CD14-positive monocyte (primary cell): Measurements from ENCODE around the gene OR6C1. TPM values are rescaled to one million over a fixed set of nuclear protein-coding genes. Genes with fewer than 3 reads are reported as not detected.

ENCODE experiments used
- DNase-seq, 3 donors: peaks; one replicate each; pipeline ENCODE4 v3.0.0-alpha.2; 2011 to 2022
- H2AFZ ChIP-seq: 2 replicates; pipeline ENCODE4 v1.6.0; 2012; ENCODE audit warnings: mild to moderate bottlenecking, low read depth, low read length, inconsistent platforms; ENCODE audit not compliant: insufficient read depth, poor library complexity, severe bottlenecking
- H3K27ac ChIP-seq, 2 donors: 1 replicate in 1 of 2; 2 replicates in 1 of 2; pipeline ENCODE4 v1.5.1; 2012 to 2013; ENCODE audit warnings: low read length in 2 of 2, control low read depth in 1 of 2, inconsistent platforms in 1 of 2, low read depth in 1 of 2, mild to moderate bottlenecking in 1 of 2
- H3K27me3 ChIP-seq, 2 donors: one replicate each; pipeline versions ENCODE4 v1.6.0 to v1.6.1; 2011 to 2013; ENCODE audit warnings: low read length in 2 of 2; ENCODE audit not compliant: control insufficient read depth in 2 of 2, insufficient read depth in 2 of 2
- H3K36me3 ChIP-seq, 2 donors: replicated peaks in 1 of 2; 1 replicate in 1 of 2; 2 replicates in 1 of 2; pipeline versions ENCODE4 v1.5.1 to v1.6.1; 2012 to 2013; ENCODE audit warnings: low read length in 2 of 2, control low read depth in 1 of 2, inconsistent platforms in 1 of 2, mild to moderate bottlenecking in 1 of 2; ENCODE audit not compliant: insufficient read depth in 2 of 2, control insufficient read depth in 1 of 2
- H3K4me1 ChIP-seq, 2 donors: 1 replicate in 1 of 2; 2 replicates in 1 of 2; pipeline versions ENCODE4 v1.5.1 to v1.6.1; 2012 to 2013; ENCODE audit warnings: low read length in 2 of 2, control low read depth in 1 of 2, inconsistent platforms in 1 of 2, mild to moderate bottlenecking in 1 of 2, moderate library complexity in 1 of 2; ENCODE audit not compliant: insufficient read depth in 2 of 2, control insufficient read depth in 1 of 2
- H3K4me2 ChIP-seq: replicated peaks from 2 replicates; pipeline ENCODE3; 2012; ENCODE audit warnings: low read length, moderate library complexity, mild to moderate bottlenecking; ENCODE audit not compliant: poor library complexity, severe bottlenecking; ENCODE audit errors: extremely low read depth
- H3K4me3 ChIP-seq, 3 experiments: fragments of 200-600 bp in 1 of 3; sonication (generic) in 1 of 3; replicated peaks in 1 of 3; 1 replicate in 2 of 3; 2 replicates in 1 of 3; pipeline ENCODE4 v1.5.1; 2011 to 2013; ENCODE audit warnings: low read length in 3 of 3, mild to moderate bottlenecking in 3 of 3, control low read depth in 2 of 3, low read depth in 2 of 3, inconsistent platforms in 1 of 3, moderate library complexity in 1 of 3
- H3K79me2 ChIP-seq: 2 replicates; pipeline ENCODE4 v1.6.0; 2012; ENCODE audit warnings: mild to moderate bottlenecking, control low read depth, inconsistent platforms, low read length, moderate library complexity; ENCODE audit not compliant: insufficient read depth
- H3K9ac ChIP-seq: 2 replicates; pipeline ENCODE4 v1.6.0; 2017; ENCODE audit warnings: low read length, mild to moderate bottlenecking; ENCODE audit not compliant: insufficient read depth, poor library complexity, severe bottlenecking
- H3K9me3 ChIP-seq, 2 donors: replicated peaks in 1 of 2; 1 replicate in 1 of 2; 2 replicates in 1 of 2; pipeline versions ENCODE4 v1.5.1 to v1.6.1; 2012 to 2013; ENCODE audit warnings: low read length in 2 of 2, control low read depth in 1 of 2; ENCODE audit not compliant: control insufficient read depth in 1 of 2, insufficient read depth in 1 of 2
- H4K20me1 ChIP-seq: 2 replicates; pipeline ENCODE4 v1.6.0; 2012; ENCODE audit warnings: mild to moderate bottlenecking, low read length, control low read depth, moderate library complexity; ENCODE audit not compliant: insufficient read depth
- H3K27ac Mint-ChIP-seq, 7 donors: one replicate each; pipeline ENCODE4 v1.8.0; 2020; ENCODE audit warnings: mild to moderate bottlenecking in 7 of 7, mixed read lengths in 7 of 7, moderate library complexity in 6 of 7, inconsistent platforms in 2 of 7
- H3K27me3 Mint-ChIP-seq, 3 donors: one replicate each; pipeline ENCODE4 v1.8.0; 2021 to 2022; ENCODE audit warnings: low read depth in 3 of 3, mild to moderate bottlenecking in 3 of 3, mixed read lengths in 3 of 3, moderate library complexity in 3 of 3, inconsistent platforms in 1 of 3
- H3K36me3 Mint-ChIP-seq, 2 donors: one replicate each; pipeline ENCODE4 v1.8.0; 2020; ENCODE audit warnings: mixed read lengths in 2 of 2, inconsistent platforms in 1 of 2, mild to moderate bottlenecking in 1 of 2
- H3K4me1 Mint-ChIP-seq: one replicate; pipeline ENCODE4 v1.8.0; 2020; ENCODE audit warnings: mild to moderate bottlenecking, mixed read lengths
- H3K4me3 Mint-ChIP-seq, 2 donors: one replicate each; pipeline ENCODE4 v1.8.0; 2020; ENCODE audit warnings: mild to moderate bottlenecking in 2 of 2, mixed read lengths in 2 of 2, moderate library complexity in 1 of 2
- H3K9me3 Mint-ChIP-seq, 7 donors: one replicate each; pipeline ENCODE4 v1.8.0; 2020 to 2022; ENCODE audit warnings: mixed read lengths in 7 of 7, mild to moderate bottlenecking in 6 of 7, moderate library complexity in 6 of 7, inconsistent platforms in 2 of 7
- WGBS: methylation state at CpG from one replicate; pipeline ENCODE4 v1.1.5; 2013; ENCODE audit warnings: missing lambda C conversion rate; ENCODE audit not compliant: insufficient coverage; 5-methylcytosine and 5-hydroxymethylcytosine counted together
- intact Hi-C, 2 donors: fragments of 100-400 bp; cut with micrococcal nuclease; formaldehyde crosslinking; loops; one replicate each; pipeline versions ENCODE4 v1.15.0 to v1.15.1; 2023
- polyA minus RNA-seq: library from RNA; depleted of rRNA, polyadenylated mRNA; stranded (reverse); fragments of >200 nt; gene quantifications from 2 replicates; pipeline ENCODE4 v1.2.3, GENCODE V29; 2012
- polyA plus RNA-seq, 3 donors: library from polyadenylated mRNA; depleted of rRNA in 1 of 3; unstranded in 2 of 3; stranded (reverse) in 1 of 3; fragments of 300-500 nt in 2 of 3; fragments of >200 nt in 1 of 3; fragmentation: Illumina TruSeq in 2 of 3; gene quantifications; 1 replicate in 2 of 3; 2 replicates in 1 of 3; pipeline ENCODE4 v1.2.3, GENCODE V29; 2012 to 2021
- total RNA-seq, 12 experiments: library from RNA in 1 of 12; stranded (reverse) in 1 of 12; fragments of 120-200 nt in 1 of 12; gene quantifications; one replicate each; pipeline ENCODE4 v1.2.4 and lab custom pipeline; 2013 to 2026; ENCODE audit warnings: mixed read lengths in 6 of 12, inconsistent platforms in 1 of 12
- TF ChIP-seq, protein P1 (sequence below): fragments of 200-600 bp; IDR thresholded peaks from one replicate; pipeline ENCODE4 v1.8.0; 2022; ENCODE audit warnings: antibody characterized with exemption, mild to moderate bottlenecking

OR6C1 gene
- not detected for total RNA-seq (2013)
- polyA plus RNA-seq (not detected), polyA minus RNA-seq (not detected in 2 replicates), total RNA-seq (lab: John Stamatoyannopoulos, UW) (0 to 0.45 (median 0) reads per million in 11 experiments)

DNA sequence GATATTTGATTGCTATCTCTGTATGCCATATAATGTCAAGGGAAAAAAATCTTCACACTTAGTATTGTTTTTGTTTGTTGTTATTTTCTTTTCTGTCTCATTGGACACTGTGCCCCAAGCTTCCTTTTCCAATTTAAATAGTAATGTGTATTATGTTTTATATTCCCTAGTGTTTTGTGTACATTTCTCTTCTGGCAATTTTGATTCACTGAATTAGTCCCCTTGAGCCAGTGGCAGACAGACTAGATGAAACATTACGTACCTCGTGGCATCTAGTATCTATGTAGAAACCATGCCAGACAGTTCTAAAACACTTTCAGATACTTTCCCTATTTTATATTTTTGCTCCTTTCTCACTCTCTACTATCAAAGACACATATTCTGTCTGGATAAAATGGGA lies at the start of gene OR6C1:
Gene OR6C1 (plus strand): TSS at position 301 of the 400 bp plus-strand sequence. CDS start 6,257 bp downstream, outside the sequence.
- Histone ChIP-seq H3K36me3 (no peaks in the 10 kb centered on the region), H4K20me1 (no peaks in the 10 kb centered on the region), H3K79me2 (no peaks in the 10 kb centered on the region), H3K27me3 (peaks cover 0 to under 1% of the 10 kb centered on the region in 2 donors), H3K4me1 (no peaks in the 10 kb centered on the region), H3K27ac (no peak within 1 kb of the TSS), H3K4me2 (no peak within 1 kb of the TSS), H3K4me3 (no peak within 1 kb of the TSS), H3K9me3 (no peaks in the 10 kb centered on the region), H2AFZ (no peak within 1 kb of the TSS), H3K9ac (no peak within 1 kb of the TSS)
- WGBS, result 90% methylated on average over 2 of the region's 2 CpGs
- no peaks in the 10 kb centered on the region for H3K9me3 Mint-ChIP-seq
- H3K36me3 Mint-ChIP-seq, result no peaks in the 10 kb centered on the region
- H3K27ac Mint-ChIP-seq, result no peak within 1 kb of the TSS
- no peaks in the 10 kb centered on the region for H3K4me1 Mint-ChIP-seq
- DNase-seq, result no peak
- no peak within 1 kb of the TSS for H3K4me3 Mint-ChIP-seq
- TF ChIP-seq, protein P1, sequence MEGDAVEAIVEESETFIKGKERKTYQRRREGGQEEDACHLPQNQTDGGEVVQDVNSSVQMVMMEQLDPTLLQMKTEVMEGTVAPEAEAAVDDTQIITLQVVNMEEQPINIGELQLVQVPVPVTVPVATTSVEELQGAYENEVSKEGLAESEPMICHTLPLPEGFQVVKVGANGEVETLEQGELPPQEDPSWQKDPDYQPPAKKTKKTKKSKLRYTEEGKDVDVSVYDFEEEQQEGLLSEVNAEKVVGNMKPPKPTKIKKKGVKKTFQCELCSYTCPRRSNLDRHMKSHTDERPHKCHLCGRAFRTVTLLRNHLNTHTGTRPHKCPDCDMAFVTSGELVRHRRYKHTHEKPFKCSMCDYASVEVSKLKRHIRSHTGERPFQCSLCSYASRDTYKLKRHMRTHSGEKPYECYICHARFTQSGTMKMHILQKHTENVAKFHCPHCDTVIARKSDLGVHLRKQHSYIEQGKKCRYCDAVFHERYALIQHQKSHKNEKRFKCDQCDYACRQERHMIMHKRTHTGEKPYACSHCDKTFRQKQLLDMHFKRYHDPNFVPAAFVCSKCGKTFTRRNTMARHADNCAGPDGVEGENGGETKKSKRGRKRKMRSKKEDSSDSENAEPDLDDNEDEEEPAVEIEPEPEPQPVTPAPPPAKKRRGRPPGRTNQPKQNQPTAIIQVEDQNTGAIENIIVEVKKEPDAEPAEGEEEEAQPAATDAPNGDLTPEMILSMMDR, result no peak
- peaks cover 2 to 9% (median 3%) of the 10 kb centered on the region in 3 donors for H3K27me3 Mint-ChIP-seq
- intact Hi-C loops, result no loop called here

DNA sequence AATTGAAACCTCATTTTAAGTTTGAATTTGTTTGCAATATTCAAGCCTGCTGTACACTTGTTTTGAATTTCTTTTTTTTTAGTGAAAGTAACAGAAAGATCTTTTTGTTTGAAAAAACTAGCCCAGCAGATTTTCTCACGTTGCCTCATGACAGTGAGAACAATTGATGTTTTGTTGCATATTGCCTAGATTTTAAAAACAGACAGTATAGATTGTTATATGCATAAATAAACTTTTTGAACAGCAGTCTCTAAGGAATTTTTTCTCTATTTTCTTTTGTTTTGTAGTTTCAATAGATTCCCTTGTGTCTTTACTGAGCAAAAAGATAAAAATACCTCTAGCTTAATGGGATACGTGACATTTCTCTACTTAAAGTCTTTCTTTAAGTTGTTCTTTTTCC lies 33.2 kb upstream of the OR6C1 start:
- no peak overlapping the region for H3K27ac ChIP-seq
- H3K79me2 ChIP-seq, result no peaks in the 10 kb centered on the region
- Mint-ChIP-seq H3K4me1 (no peaks in the 10 kb centered on the region), H3K27me3 (peaks cover 2 to 10% (median 2%) of the 10 kb centered on the region in 3 donors), H3K4me3 (no peak overlapping the region), H3K27ac (no peak overlapping the region), H3K9me3 (peaks cover 0 to 4% (median 0%) of the 10 kb centered on the region in 7 donors), H3K36me3 (no peaks in the 10 kb centered on the region)
- H2AFZ ChIP-seq, result no peak overlapping the region
- H4K20me1 ChIP-seq, result no peaks in the 10 kb centered on the region
- H3K4me2 ChIP-seq, result no peak overlapping the region
- intact Hi-C loops, result no loop called here
- H3K9me3 ChIP-seq, result no peaks in the 10 kb centered on the region
- TF ChIP-seq, protein P1, result no peak
- peaks cover 0 to 3% of the 10 kb centered on the region in 2 donors for H3K27me3 ChIP-seq
- H3K9ac ChIP-seq, result no peak overlapping the region
- no peak for DNase-seq
- no peak overlapping the region for H3K4me3 ChIP-seq
- WGBS, result no CpG with 5 or more reads among the region's 2 CpGs
- H3K4me1 ChIP-seq, result no peaks in the 10 kb centered on the region
- H3K36me3 ChIP-seq, result no peaks in the 10 kb centered on the region
